Right renal cortex interstitium (tissue), 3 donors: Measurements from ENCODE around the gene NHLRC3. TPM values are rescaled to one million over a fixed set of nuclear protein-coding genes. Genes with fewer than 3 reads are reported as not detected.
A peak's percentile ranks its signal among the peaks of the same experiment; 100 is the strongest.
"Not testable (repeated sequence)": the region's sequence is repeated elsewhere in the genome, so short reads cannot be mapped to it uniquely, and the experiment has no call there.

Experiments
- DNase-seq, 3 donors: peaks; one replicate each; pipeline ENCODE4 v3.0.0-alpha.2; 2013; ENCODE audit warnings: low read depth in 3 of 3, low spot score in 2 of 3
- polyA plus RNA-seq, 3 donors: library from polyadenylated mRNA; unstranded; fragments of 120-200 nt; gene quantifications; one replicate each; pipeline ENCODE4 v1.2.1, GENCODE V29; 2013; ENCODE audit not compliant: insufficient read length in 3 of 3

Gene NHLRC3
- polyA plus RNA-seq, 3 donors, result 35.5 to 40.3 (median 36.1) TPM

DNA sequence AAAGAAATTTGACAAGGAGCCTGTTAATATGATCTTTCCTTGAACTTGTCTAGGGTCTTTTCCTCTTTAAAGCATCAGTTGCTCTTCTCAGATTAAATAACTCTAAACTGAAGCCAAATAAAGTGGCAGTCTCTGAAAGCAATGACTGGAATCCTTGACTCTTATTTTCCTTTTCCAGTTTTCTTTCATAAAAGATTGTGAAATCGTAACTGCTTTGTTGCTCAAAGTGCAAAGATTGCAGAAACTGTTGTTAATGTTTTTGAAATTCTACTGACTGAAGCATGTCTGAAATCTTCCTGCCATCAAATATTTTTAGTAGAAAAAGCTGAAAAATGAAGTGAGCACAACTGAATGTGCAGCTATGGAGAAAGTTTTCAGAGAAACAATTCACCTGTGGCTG lies 1.9 kb downstream of the NHLRC3 start:
- no peak for DNase-seq

DNA sequence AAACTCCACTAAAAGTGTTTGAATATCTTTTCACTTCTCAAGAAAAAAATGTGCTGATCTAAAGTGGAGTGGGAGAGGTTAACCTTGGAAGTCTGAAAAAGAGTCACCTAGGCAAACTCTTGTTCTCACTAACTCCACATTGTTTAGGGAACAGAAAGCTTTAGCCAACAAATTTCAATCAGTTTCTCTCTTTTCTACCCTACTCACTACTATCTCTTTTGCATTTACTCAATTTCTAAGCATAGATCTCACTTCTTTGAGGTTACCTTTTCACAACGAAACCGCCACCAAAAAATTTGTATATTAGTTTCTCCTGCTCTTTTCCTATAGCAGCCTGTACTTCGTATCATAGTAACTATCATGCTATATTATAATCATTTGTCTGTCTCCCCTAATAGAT lies 6.3 kb downstream of the NHLRC3 start:
- DNase-seq, result no peak

DNA sequence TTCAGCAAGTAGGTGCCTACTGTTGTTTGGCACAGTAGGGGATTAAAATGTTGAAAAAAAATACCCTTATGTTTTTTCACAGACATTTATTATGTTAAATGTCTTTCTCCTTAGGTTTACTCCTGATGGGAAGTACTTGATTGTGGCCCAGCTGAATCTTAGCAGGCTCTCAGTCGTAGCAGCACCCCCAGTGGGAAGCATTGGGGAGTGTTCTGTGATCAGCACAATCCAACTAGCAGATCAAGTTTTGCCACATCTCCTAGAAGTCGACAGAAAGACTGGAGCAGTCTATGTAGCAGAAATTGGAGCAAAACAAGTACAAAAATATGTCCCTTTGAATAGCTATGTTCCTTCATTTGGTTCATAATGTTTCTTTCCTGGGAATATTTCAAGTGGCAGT lies 9.3 kb downstream of the NHLRC3 start:
- DNase-seq, result no peak

DNA sequence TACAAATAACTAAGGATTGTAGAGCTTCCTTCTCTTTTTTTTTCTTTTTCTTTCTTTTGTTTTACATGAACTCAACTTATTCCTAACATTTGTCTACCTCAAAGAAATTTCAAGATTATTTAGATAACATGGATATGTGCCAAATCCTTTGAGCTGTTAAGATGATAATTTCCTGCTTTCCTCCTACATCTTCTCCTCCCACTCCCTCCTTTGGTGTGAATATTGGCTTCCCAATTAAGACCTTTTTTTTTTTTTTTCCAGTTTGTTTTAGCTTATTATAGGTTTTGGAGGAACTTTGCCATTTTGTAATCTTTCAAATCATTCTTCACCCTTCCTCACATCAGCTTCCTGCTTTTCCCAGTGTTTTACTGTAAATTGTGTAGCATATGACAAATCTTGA lies 10.6 kb downstream of the NHLRC3 start:
- no peak for DNase-seq

DNA sequence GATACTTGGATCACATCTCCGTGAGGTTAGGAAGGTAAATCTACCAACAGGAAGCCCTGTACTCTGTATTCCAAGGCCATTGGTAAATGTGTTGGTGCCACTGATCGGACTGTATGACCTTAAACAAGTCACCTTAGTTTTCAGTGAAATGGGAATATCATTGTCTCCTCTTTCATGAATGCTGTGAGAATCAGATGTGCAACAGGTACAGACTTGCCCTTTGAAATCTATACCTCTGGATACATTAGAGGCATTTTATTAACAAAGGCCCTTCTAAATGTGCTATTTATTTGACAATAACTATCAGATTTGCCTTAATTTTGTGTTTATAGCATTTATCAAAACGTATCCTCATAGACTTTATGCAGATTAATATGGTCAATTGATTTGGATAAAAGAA lies 11.0 kb downstream of the NHLRC3 start:
- no peak for DNase-seq

DNA sequence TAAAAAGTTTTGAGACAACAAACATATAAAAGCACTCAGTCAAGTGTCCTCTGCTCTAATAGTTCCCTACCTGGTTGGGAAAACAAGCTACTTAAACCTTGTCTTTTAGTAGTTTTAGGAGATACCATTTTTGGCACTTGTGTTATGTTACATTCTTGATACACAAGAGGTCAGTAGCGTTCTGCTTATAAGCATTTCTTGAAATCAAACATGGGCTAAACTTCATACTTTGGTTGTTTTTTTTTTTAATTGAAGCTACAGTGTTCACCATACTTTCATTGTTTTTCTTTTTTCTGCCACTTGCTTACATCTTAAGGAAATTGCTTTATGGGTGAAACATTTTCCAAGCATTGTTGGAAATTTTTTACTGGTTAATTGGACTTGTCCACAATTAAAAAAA lies 12.9 kb downstream of the NHLRC3 start:
- DNase-seq, result peak in 2 of 3 donors; percentile 12 to 20

DNA sequence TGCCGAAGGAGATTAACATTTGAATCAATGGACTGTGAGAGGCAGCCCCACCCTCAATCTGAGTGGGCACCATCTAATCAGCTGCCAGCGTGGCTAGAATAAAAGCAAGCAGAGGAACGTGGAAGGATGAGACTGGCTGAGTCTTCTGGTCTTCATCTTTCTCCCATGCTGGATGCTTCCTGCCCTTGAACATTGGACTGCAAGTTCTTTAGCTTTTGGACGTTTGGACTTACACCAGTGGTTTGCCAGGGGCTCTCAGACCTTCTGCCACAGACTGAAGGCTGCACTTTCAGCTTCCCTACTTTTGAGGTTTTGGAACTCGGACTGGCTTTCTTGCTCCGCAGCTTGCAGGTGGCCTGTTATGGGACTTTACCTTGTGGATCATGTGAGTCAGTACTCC lies 14.7 kb downstream of the NHLRC3 start:
- no peak for DNase-seq

DNA sequence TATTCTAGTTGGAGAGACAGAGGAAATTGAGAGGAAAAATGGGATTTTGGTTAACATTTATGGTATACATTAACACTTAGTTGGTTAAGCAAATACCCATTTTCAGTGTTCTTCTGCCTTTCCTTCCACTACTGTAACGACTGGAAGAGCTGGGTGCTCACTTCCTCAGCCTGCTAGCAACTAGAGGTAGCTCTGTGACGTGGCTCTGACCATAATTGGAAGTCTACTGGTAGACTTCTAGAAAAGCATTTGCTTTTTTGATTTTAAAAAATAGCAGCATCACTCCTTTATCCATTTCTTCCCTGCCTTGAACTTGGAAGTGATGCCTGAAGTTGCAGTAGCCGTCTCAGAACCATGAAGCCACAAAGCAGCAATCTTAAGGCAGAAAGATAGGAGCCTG lies 15.9 kb downstream of the NHLRC3 start:
- DNase-seq, result no peak

DNA sequence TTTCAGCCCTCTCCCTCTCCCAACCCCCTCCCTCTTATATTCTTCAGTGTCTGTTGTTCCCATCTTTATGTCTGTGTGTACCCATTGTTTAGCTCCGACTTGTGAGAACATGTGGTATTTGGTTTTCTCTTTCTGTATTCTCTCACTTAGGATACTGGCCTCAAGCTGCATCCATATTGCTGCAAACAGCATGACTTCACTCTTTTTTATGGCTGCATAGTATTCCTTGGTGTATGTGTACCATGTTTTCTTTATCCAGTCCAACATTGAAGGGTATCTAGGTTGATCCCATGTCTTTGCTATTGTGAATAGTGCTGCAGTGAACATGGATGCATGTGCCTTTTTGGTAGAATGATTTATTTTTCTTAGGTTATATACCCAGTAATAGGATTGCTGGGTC lies 17.8 kb downstream of the NHLRC3 start:
- DNase-seq, result no peak

DNA sequence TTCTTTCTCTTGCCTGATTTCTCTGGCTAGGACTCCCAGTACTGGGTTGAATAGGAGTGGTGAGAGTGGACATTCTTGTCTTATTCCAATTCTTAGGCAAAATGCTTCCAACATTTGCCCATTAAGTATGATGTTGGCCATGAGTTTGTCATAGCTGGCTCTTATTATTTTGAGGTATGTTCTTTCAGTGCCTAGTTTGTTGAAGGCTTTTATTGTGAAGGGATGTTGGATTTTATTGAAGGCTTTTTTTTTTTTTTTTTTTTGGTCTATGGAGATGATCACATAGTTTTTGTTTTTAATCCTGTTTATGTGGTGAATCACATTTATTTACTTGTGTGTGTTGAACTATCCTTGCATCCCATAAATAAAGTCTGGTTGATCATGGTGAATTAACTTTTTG lies 19.8 kb downstream of the NHLRC3 start:
- DNase-seq, result no peak

DNA sequence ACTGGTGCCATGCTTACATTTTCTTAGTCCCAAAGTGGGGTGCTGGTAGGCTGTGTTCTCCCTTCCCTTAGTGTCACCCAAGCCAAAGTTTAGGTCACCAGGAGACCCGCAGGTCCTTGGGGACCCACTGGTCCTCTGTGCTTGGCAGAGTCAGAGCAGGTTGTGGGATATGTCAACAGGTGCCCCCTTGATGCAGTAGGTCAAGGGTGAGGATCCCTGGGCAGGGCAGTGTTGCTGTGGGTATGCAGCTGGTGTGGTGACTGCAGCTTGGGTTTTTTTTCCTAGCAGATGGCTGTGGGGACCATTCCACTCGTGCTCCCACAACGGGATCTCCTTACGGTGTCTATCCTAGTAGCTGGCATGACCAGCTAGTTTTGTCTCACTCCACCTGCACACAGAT lies 23.7 kb downstream of the NHLRC3 start:
- no peak for DNase-seq

DNA sequence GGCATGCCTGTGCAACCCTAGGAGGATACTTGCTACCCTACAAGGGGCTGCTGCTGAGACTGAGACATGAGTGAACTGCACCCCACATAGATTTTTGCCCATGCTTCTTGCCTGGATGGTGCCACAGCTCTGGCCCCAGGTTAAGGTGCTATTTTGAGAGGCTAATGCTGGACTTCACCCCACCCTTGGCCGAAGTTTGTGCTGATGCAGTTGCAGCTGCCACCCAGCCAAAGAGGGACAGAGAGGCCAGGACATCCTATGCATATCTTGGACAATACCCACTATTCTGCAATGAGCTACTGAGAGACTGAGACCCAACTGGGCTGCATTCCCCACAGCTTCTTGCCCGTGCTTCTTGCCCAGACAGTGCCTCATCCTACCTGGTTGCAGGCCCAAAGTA lies 34.6 kb downstream of the NHLRC3 start:
- DNase-seq, result no peak

DNA sequence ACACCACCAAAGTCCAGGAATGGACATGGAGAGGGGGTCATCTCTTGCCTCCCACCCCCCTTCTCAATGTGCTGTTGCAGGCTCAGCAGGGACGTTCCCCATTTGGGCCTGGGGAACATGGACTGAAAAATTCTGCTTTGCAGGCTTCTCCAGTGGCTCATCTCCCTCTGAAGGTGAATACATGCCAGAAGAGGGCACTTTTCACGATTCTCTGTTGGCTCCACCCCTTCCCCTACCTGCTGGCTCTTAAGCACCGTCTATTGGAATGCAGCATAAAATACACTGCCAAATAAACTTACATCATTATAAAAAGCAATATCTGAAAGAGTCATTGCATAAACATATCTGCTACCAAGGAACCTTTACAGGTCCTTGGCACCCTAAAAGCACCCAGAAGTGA lies 35.7 kb downstream of the NHLRC3 start:
- DNase-seq, result no peak

DNA sequence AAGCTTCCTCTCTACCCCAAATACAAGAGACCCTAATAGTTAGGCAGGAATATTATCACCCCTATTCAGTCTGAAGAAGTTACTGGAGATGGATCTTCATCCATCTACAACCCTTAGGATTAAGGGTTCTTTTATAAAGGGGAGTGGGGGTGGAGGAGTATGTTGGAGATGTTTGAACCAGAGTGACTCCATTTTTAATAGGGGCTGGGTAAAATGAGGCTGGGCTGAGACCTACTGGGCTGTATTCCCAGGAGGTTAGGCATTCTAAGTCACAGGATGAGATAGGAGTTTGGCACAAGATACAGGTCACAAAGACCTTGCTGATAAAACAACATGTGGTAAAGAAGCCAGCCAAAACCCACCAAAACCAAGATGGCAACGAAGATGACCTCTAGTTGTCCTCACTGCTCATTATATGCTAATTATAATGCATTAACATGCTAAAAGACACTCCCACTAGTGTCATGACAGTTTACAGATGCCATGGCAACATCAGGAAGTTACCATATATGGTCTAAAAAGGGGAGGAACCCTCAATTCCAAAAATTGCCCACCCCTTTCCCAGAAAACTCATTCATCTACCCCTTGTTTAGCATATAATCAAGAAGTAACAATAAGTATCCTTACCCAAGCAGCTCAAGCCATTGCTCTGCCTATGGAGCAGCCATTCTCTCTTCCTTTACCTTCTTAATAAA lies 48.1 kb downstream of the NHLRC3 start:
- not testable (repeated sequence) for DNase-seq

DNA sequence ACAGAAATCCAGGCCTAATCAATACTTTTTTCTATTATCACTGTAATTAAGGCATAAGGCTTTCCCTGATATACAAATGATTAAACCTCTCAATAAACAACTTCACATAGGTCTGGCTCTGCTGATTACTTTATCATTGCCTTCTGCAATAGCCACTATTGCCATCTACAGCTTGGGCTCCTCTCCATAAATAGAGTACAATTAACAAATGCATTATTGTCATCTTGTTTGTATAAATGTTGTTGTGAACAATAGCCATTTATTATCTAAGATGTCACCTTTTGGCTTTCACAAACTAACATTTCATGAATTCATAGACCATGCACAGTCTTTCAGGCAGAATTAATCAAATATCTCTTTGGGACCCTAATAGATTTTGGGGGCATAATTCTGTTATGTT lies 53.3 kb downstream of the NHLRC3 start:
- DNase-seq, result no peak

DNA sequence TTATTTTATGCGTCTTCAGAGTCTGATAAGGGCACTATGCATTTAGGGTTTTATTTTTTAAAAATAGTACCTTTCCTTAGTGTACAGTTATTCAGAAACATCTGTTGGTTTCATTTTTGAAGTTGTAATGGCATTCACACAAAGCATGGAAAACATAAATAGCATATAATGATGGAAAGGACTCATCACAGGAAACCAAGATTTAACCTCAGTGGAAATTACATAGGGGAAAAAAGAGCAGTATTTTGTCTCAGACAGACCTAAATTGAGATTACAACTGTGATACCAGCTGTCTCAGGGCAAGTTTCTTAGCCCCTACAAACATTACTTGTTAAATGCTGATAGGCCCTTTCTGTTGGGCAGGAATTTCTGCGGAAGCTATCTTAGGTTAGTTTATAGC lies 57.2 kb downstream of the NHLRC3 start:
- DNase-seq, result no peak

DNA sequence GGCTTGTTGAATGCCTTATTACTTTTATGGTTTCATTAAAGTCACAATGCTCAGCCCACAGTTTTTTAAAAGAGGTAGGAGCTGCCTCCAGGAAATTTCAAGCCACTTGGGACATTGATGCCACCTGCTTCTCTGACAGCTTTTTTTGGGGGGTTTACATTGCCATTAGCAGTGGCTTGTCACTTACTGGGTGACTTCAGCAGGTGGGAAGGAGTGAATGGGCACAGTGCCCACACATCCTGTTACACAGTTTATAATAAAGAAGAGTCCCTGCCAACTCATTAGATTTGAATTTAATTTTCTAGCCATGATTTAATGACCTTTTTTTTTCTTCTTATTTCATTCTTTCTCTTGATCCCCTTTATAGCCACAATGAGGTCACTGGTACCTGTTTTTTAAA lies 61.0 kb downstream of the NHLRC3 start:
- no peak for DNase-seq

Other genes starting within 250 kb of the NHLRC3 start
- under 1 TPM in 1 of 3 donors, not detected in 2; 0.08 TPM for gene STOML3, start 47.6 kb upstream of the NHLRC3 start, polyA plus RNA-seq
- 10 to 100 TPM; 31.4 to 33.7 (median 31.4) TPM for gene PROSER1, start 367 bp upstream of the NHLRC3 start, polyA plus RNA-seq